Measurements from ENCODE around the gene SAE1.

DNA sequence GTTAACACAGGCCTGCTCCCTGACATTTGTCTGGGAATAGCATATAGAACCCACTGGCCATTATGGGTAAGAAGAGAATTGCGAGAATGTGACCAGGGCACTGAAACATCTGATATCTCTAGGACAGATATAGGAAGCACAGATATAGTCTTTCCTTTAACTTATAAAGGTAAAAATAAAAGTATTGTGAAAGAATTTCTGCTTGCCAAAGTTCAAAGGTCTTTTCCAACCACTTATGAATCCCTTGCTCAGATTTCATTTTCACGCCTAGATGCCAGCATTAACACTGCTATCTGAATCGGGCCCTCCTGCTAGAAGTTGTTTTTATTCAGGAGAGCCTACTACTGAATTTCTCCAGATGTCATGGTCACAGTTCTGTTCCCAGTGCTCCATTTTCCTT, 72.6 kb downstream of the SAE1 start:
- TF ChIP-seq CTCF (conservative IDR thresholded peaks at IDR 0.05), result no peak
- no peak for TF ChIP-seq EZH2 (IDR thresholded peaks at IDR 0.05; ENCODE audit: low read depth)

All from PC-9 (cell line).